H1 (cell line): ENCODE measurements around the gene IGFBP4. TPM values are rescaled to one million over a fixed set of nuclear protein-coding genes. Genes with fewer than 3 reads are reported as not detected.

Source experiments
- CTCF ChIA-PET: fragments of 300-600 bp; sonication (Branson Sonifier 250); formaldehyde crosslinking; loops from one replicate; lab custom pipeline; 2021; ENCODE audit not compliant: partially characterized antibody; lab: Charles Lee
- POLR2A ChIA-PET: fragments of 300-600 bp; sonication (Branson Sonifier 250); formaldehyde crosslinking; loops from one replicate; lab custom pipeline; 2021; ENCODE audit warnings: inconsistent platforms; ENCODE audit not compliant: partially characterized antibody; lab: Charles Lee
- DNase-seq, 2 experiments: peaks; one replicate each; pipeline versions ENCODE4 v3.0.0 to v3.0.0-alpha.2; 2010 to 2022; ENCODE audit warnings: low spot score in 2 of 2, low read depth in 1 of 2, mixed read lengths in 1 of 2
- FAIRE-seq: peaks from 2 replicates; lab custom pipeline; 2011; peaks lifted over from hg19 to GRCh38; lab: Jason Lieb, UNC
- H2AFZ ChIP-seq: 2 replicates; pipeline ENCODE4 v1.8.1; 2012; ENCODE audit warnings: low read length, inconsistent platforms
- H2AK5ac ChIP-seq: 2 replicates; pipeline ENCODE4 v1.6.1; 2013; ENCODE audit warnings: low read depth, low read length
- H2BK120ac ChIP-seq: replicated peaks from 2 replicates; pipeline ENCODE3; 2013; ENCODE audit warnings: low read depth, low read length, inconsistent platforms
- H2BK12ac ChIP-seq: 2 replicates; pipeline ENCODE4 v1.6.1; 2013; ENCODE audit warnings: low read depth, low read length
- H2BK15ac ChIP-seq: 2 replicates; pipeline ENCODE4 v1.6.1; 2013; ENCODE audit warnings: low read length
- H2BK20ac ChIP-seq: 2 replicates; pipeline ENCODE4 v1.6.1; 2013; ENCODE audit warnings: low read length
- H2BK5ac ChIP-seq: 2 replicates; pipeline ENCODE4 v1.6.1; 2013; ENCODE audit warnings: low read depth, low read length
- H3K14ac ChIP-seq: 2 replicates; pipeline ENCODE4 v1.6.1; 2013; ENCODE audit warnings: inconsistent platforms; ENCODE audit not compliant: insufficient read length
- H3K18ac ChIP-seq: 2 replicates; pipeline ENCODE4 v1.6.1; 2013; ENCODE audit warnings: low read length; ENCODE audit errors: extremely low read depth
- H3K23ac ChIP-seq: 2 replicates; pipeline ENCODE4 v1.6.1; 2013; ENCODE audit warnings: inconsistent platforms; ENCODE audit not compliant: insufficient read length
- H3K23me2 ChIP-seq: 2 replicates; pipeline ENCODE4 v1.6.1; 2013; ENCODE audit warnings: low read depth, low read length
- H3K27ac ChIP-seq: 2 replicates; pipeline ENCODE4 v1.6.1; 2011; ENCODE audit warnings: low read depth, low read length, inconsistent platforms
- H3K27me3 ChIP-seq, 4 experiments: replicated peaks in 1 of 4; 1 replicate in 1 of 4; 2 replicates in 3 of 4; pipeline versions ENCODE4 v1.6.1 to v1.8.1; 2011 to 2013; ENCODE audit warnings: low read length in 3 of 4, mild to moderate bottlenecking in 3 of 4, inconsistent platforms in 2 of 4, mixed read lengths in 2 of 4, moderate library complexity in 1 of 4; ENCODE audit not compliant: control insufficient read depth in 3 of 4, insufficient read depth in 3 of 4; ENCODE audit errors: extremely low read depth in 1 of 4
- H3K36me3 ChIP-seq, 4 experiments: 2 replicates each; pipeline versions ENCODE4 v1.6.1 to v1.8.1; 2011 to 2013; ENCODE audit warnings: mild to moderate bottlenecking in 4 of 4, low read length in 3 of 4, moderate library complexity in 2 of 4, control low read depth in 1 of 4, inconsistent platforms in 1 of 4; ENCODE audit not compliant: insufficient read depth in 4 of 4, control insufficient read depth in 2 of 4
- H3K4ac ChIP-seq: replicated peaks from 2 replicates; pipeline ENCODE3; 2013; ENCODE audit warnings: low read length, low read depth, mixed read lengths, inconsistent platforms; ENCODE audit not compliant: insufficient read length
- H3K4me1 ChIP-seq, 4 experiments: replicated peaks in 1 of 4; 1 replicate in 1 of 4; 2 replicates in 3 of 4; pipeline versions ENCODE4 v1.6.1 to v1.8.1; 2011 to 2013; ENCODE audit warnings: low read length in 3 of 4, inconsistent platforms in 2 of 4, mixed read lengths in 1 of 4; ENCODE audit not compliant: insufficient read depth in 4 of 4, control insufficient read depth in 3 of 4
- H3K4me2 ChIP-seq, 2 experiments: 2 replicates each; pipeline versions ENCODE4 v1.6.1 to v1.8.1; 2011 to 2013; ENCODE audit warnings: low read depth in 2 of 2, low read length in 2 of 2, control low read depth in 1 of 2, inconsistent platforms in 1 of 2, mild to moderate bottlenecking in 1 of 2; ENCODE audit not compliant: insufficient read depth in 1 of 2
- H3K4me3 ChIP-seq, 4 experiments: fragments of 200-600, 300-600 bp in 1 of 4; sonication (generic), shearing (Covaris generic), sonication (Bioruptor Twin) in 1 of 4; 2 replicates each; pipeline versions ENCODE4 v1.5.1 to v1.8.1; 2011 to 2016; ENCODE audit warnings: low read length in 4 of 4, low read depth in 3 of 4, control low read depth in 2 of 4, inconsistent platforms in 2 of 4, mild to moderate bottlenecking in 2 of 4, mixed read lengths in 1 of 4, moderate library complexity in 1 of 4; ENCODE audit not compliant: insufficient read depth in 2 of 4; ENCODE audit errors: extremely low read depth in 1 of 4
- H3K56ac ChIP-seq: replicated peaks from 2 replicates; pipeline ENCODE3; 2013; ENCODE audit warnings: low read depth, mild to moderate bottlenecking, mixed read lengths, low read length, inconsistent platforms; ENCODE audit not compliant: insufficient read length
- H3K79me1 ChIP-seq: 2 replicates; pipeline ENCODE4 v1.6.1; 2013; ENCODE audit warnings: low read depth, low read length, control low read depth
- H3K79me2 ChIP-seq, 2 experiments: 2 replicates each; pipeline versions ENCODE4 v1.6.1 to v1.8.1; 2012 to 2013; ENCODE audit warnings: low read length in 2 of 2, mild to moderate bottlenecking in 2 of 2, inconsistent platforms in 1 of 2; ENCODE audit not compliant: insufficient read depth in 2 of 2, control insufficient read depth in 1 of 2
- H3K9ac ChIP-seq, 4 experiments: replicated peaks in 1 of 4; 1 replicate in 1 of 4; 2 replicates in 3 of 4; pipeline versions ENCODE4 v1.6.1 to v1.8.1; 2011 to 2013; ENCODE audit warnings: low read depth in 3 of 4, low read length in 3 of 4, control low read depth in 2 of 4, mild to moderate bottlenecking in 2 of 4, moderate library complexity in 2 of 4, inconsistent platforms in 1 of 4; ENCODE audit errors: extremely low read depth in 1 of 4
- H3K9me3 ChIP-seq, 2 experiments: 2 replicates each; pipeline versions ENCODE4 v1.6.1 to v1.8.1; 2012 to 2013; ENCODE audit warnings: mild to moderate bottlenecking in 2 of 2, moderate library complexity in 2 of 2, control low read depth in 1 of 2, inconsistent platforms in 1 of 2, low read depth in 1 of 2, low read length in 1 of 2, mixed read lengths in 1 of 2; ENCODE audit not compliant: insufficient read depth in 2 of 2
- H4K20me1 ChIP-seq, 2 experiments: replicated peaks in 1 of 2; 2 replicates each; pipeline versions ENCODE3 to v1.8.1; 2011 to 2013; ENCODE audit warnings: inconsistent platforms in 2 of 2, low read length in 2 of 2, mild to moderate bottlenecking in 1 of 2; ENCODE audit not compliant: insufficient read depth in 2 of 2, control insufficient read depth in 1 of 2
- H4K5ac ChIP-seq: 2 replicates; pipeline ENCODE4 v1.6.1; 2013; ENCODE audit warnings: low read length, low read depth, mixed read lengths, inconsistent platforms; ENCODE audit not compliant: insufficient read length
- H4K8ac ChIP-seq: 2 replicates; pipeline ENCODE4 v1.8.0; 2013; ENCODE audit warnings: mild to moderate bottlenecking, moderate library complexity, low read length, inconsistent platforms; ENCODE audit not compliant: insufficient read depth; ENCODE audit errors: extremely low read depth
- H4K91ac ChIP-seq: replicated peaks from 2 replicates; pipeline ENCODE3; 2013; ENCODE audit warnings: low read length, mixed read lengths, inconsistent platforms; ENCODE audit not compliant: insufficient read length
- E2F6 ChIP-seq: IDR thresholded peaks from 2 replicates; pipeline ENCODE4 v1.6.1; 2012; ENCODE audit warnings: inconsistent platforms
- GTF2F1 ChIP-seq: IDR thresholded peaks from 2 replicates; pipeline ENCODE4 v1.6.1; 2012; ENCODE audit warnings: low read depth, low read length, improper control_type of control experiment, borderline replicate concordance
- HDAC2 ChIP-seq, 2 experiments: fragments of 300-600 bp in 1 of 2; sonication (generic) in 1 of 2; IDR thresholded peaks; 2 replicates each; pipeline ENCODE4 v1.6.1; 2011 to 2012; ENCODE audit warnings: low read depth in 2 of 2, low read length in 2 of 2, mild to moderate bottlenecking in 2 of 2, moderate library complexity in 2 of 2, borderline replicate concordance in 1 of 2, inconsistent platforms in 1 of 2
- PHF8 ChIP-seq: fragments of 200-600 bp; sonication (generic); conservative IDR thresholded peaks from 2 replicates; pipeline ENCODE4 v1.7.1; 2012; ENCODE audit warnings: low read depth, mild to moderate bottlenecking, inconsistent platforms, low read length, moderate library complexity
- RAD21 ChIP-seq, 2 experiments: IDR thresholded peaks in 1 of 2; conservative IDR thresholded peaks in 1 of 2; 2 replicates each; pipeline ENCODE4 v1.6.1; 2011; ENCODE audit warnings: low read depth in 2 of 2, low read length in 2 of 2, improper control_type of control experiment in 1 of 2, inconsistent platforms in 1 of 2, mild to moderate bottlenecking in 1 of 2, moderate library complexity in 1 of 2
- WGBS, 2 experiments: shearing (Covaris generic) in 1 of 2; methylation state at CpG; one replicate each; pipeline versions ENCODE4 v1.1.6 to v1.1.7; 2013 to 2015; ENCODE audit warnings: low lambda C conversion rate in 2 of 2, mixed read lengths in 2 of 2, inconsistent platforms in 1 of 2, low coverage in 1 of 2, missing lambda C conversion rate in 1 of 2; ENCODE audit not compliant: insufficient replicate concordance in 2 of 2, insufficient coverage in 1 of 2, insufficient read length in 1 of 2; ENCODE audit errors: extremely low coverage in 1 of 2, missing lambda C conversion rate in 1 of 2; 5-methylcytosine and 5-hydroxymethylcytosine counted together
- polyA plus RNA-seq, 7 experiments: library from polyadenylated mRNA; depleted of rRNA in 3 of 7; stranded (reverse) in 5 of 7; unstranded in 2 of 7; fragments of >200 nt in 5 of 7; fragments of 200-250 nt in 2 of 7; gene quantifications; 1 replicate in 5 of 7; 2 replicates in 1 of 7; 4 replicates in 1 of 7; pipeline versions ENCODE4 v1.2.1 to v1.2.3, GENCODE V29; 2011 to 2013; ENCODE audit warnings: missing spikeins in 2 of 7, mixed read lengths in 2 of 7
- total RNA-seq: library from RNA; stranded (reverse); fragmentation: NEBNext Ultra II Directional; extraction: Animal tissue kit (Norgen Biotek cat#: 25700); gene quantifications from 2 replicates; pipeline ENCODE4 v1.2.1, GENCODE V29; 2021

The IGFBP4 gene
- total and polyA plus RNA-seq, 2 of the 8 experiments (the other 6 are each of a cell fraction or from before 2014, with no cell fraction given): 85.5 to 105 TPM

GRCh38 chr17:40410082-40410481 lies 33.2 kb upstream of the IGFBP4 start:
- Histone ChIP-seq H3K23ac (no peak overlapping the region), H3K79me2 (peaks cover 0 to 7% of the 10 kb centered on the region in 2 experiments; a peak in 1 of 4 replicates), H3K79me1 (no peaks in the 10 kb centered on the region), H3K23me2 (no peaks in the 10 kb centered on the region), H3K9me3 (no peaks in the 10 kb centered on the region), H3K9ac (no peak overlapping the region), H4K8ac (no peak overlapping the region), H3K4me2 (peak overlapping the region; percentile 13 to 54; a peak in 3 of 4 replicates), H3K4me3 (peak overlapping the region in 1 of 4 experiments; percentile 38; a peak in 2 of 8 replicates), H4K5ac (peak overlapping the region; percentile 60), H4K91ac (no peak overlapping the region), H4K20me1 (peaks cover 0 to 1% of the 10 kb centered on the region in 2 experiments), H3K18ac (no peak overlapping the region; the same call in none of the 2 replicates), H2BK15ac (no peak overlapping the region), H2BK5ac (no peak overlapping the region; the same call in 1 of the 2 replicates), H3K27me3 (no peaks in the 10 kb centered on the region), H2BK120ac (peak overlapping the region; percentile 54), H3K36me3 (peaks cover 23 to 91% (median 66%) of the 10 kb centered on the region in 4 experiments), H3K56ac (no peak overlapping the region), H3K4me1 (peaks cover 0 to 12% (median 1%) of the 10 kb centered on the region in 4 experiments; a peak in 3 of 7 replicates), H2AK5ac (no peak overlapping the region), H3K14ac (no peak overlapping the region), H3K27ac (peak overlapping the region; percentile 33; the same call in 1 of the 2 replicates), H2AFZ (no peak overlapping the region), H2BK20ac (no peak overlapping the region), H3K4ac (no peak overlapping the region), H2BK12ac (no peak overlapping the region)
- ChIA-PET CTCF (interaction anchor here (0.7 to 2.9 kb wide), 11 partner anchors 9 to 129 kb away, joined by 3 to 17 read pairs (median 3); partner anchors contain the start of gene GJD3), POLR2A (interaction anchor here (0.8 to 5.1 kb wide), 11 partner anchors 8 to 124 kb away, joined by 3 to 32 read pairs (median 7); no protein-coding TSS in a partner anchor)
- no peak for DNase-seq
- 22% methylated on average over 1 of the region's 1 CpG; no CpG with 5 or more reads in 1 of the 2 experiments for WGBS, 2 experiments
- TF ChIP-seq RAD21 (IDR thresholded peaks at IDR 0.05 in 1 of 2, conservative IDR thresholded peaks at IDR 0.05 in 1 of 2; ENCODE audit: low read depth in 2 of 2, low read length in 2 of 2) (no peak), GTF2F1 (no peak), HDAC2 (IDR thresholded peaks at IDR 0.05; ENCODE audit: borderline replicate concordance in 1 of 2, low read depth in 2 of 2, low read length in 2 of 2) (no peak), E2F6 (no peak), PHF8 (no peak)
- no peak for FAIRE-seq
